Measurements from ENCODE around the gene ACTRT2.

ACTRT2 gene

DNA sequence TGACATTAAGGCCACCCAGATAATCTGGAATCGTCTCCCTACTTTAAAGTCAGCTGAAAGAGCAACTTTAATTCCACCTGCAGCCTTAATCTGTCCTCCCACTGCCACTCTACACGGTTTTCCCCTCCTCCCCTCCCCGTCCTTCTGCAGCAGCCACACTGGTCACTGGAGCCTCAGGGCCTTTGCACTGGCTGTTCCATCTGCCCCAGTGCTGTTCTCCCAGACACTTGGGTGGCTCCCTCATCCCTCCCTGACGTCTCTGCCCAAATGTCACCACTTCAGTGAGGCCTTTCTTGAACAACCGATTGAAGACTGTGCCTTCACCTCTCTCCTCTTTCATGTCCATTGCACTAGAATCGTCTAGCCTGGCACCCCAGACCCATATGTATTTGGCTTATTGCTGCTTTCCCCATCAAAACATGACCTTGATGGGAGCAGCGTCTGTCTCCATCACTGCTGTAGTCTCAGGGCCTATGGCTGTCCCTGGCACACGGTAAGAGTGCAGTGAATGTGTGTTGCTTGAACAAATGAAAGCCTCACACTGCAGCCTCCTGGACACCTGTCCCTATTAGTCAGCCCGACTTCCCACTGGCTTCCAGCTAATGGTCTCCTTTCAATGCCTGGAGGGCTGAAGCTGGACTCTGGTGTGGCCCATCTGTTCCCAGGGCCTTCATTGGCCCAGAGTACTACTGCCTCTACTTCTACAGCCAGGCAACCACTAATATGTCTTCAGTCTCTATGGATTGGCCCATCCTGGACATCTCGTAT lies 37.2 kb downstream of the ACTRT2 start:
- H3K79me2 ChIP-seq (ENCODE audit: insufficient read depth, low read length), result no peaks in the 10 kb centered on the region
- no peak overlapping the region for H3K27ac ChIP-seq (ENCODE audit: low read length)
- no peaks in the 10 kb centered on the region for H3K4me1 ChIP-seq (ENCODE audit: insufficient read depth, low read length)
- no peak overlapping the region for H3K4me2 ChIP-seq (ENCODE audit: insufficient read depth, low read length)
- DNase-seq (no peak), ATAC-seq (ENCODE audit: insufficient read depth, low read depth) (no peak)
- no peaks in the 10 kb centered on the region for H4K20me1 ChIP-seq (ENCODE audit: insufficient read depth, low read length)
- H3K27me3 ChIP-seq (ENCODE audit: insufficient read depth, low read length, poor library complexity), result peaks cover 9% of the 10 kb centered on the region
- H3K9me3 ChIP-seq (ENCODE audit: insufficient read depth, low read length, severe bottlenecking), result no peaks in the 10 kb centered on the region
- no peak overlapping the region for H3K9ac ChIP-seq (ENCODE audit: low read depth, low read length)
- no peak overlapping the region for H2AFZ ChIP-seq (ENCODE audit: low read depth, low read length)
- TF ChIP-seq EZH2 (IDR thresholded peaks at IDR 0.05; ENCODE audit: borderline replicate concordance, low read depth, low read length, severe bottlenecking), result no peak
- TF ChIP-seq, protein P1, sequence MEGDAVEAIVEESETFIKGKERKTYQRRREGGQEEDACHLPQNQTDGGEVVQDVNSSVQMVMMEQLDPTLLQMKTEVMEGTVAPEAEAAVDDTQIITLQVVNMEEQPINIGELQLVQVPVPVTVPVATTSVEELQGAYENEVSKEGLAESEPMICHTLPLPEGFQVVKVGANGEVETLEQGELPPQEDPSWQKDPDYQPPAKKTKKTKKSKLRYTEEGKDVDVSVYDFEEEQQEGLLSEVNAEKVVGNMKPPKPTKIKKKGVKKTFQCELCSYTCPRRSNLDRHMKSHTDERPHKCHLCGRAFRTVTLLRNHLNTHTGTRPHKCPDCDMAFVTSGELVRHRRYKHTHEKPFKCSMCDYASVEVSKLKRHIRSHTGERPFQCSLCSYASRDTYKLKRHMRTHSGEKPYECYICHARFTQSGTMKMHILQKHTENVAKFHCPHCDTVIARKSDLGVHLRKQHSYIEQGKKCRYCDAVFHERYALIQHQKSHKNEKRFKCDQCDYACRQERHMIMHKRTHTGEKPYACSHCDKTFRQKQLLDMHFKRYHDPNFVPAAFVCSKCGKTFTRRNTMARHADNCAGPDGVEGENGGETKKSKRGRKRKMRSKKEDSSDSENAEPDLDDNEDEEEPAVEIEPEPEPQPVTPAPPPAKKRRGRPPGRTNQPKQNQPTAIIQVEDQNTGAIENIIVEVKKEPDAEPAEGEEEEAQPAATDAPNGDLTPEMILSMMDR (IDR thresholded peaks at IDR 0.05; ENCODE audit: borderline replicate concordance, extremely low read depth, low read length, poor library complexity, severe bottlenecking), result no peak
- H3K36me3 ChIP-seq (ENCODE audit: insufficient read depth, low read length), result no peaks in the 10 kb centered on the region
- H3K4me3 ChIP-seq (ENCODE audit: low read depth in 1 of 2, low read length in 2 of 2), result no peak overlapping the region

DNA sequence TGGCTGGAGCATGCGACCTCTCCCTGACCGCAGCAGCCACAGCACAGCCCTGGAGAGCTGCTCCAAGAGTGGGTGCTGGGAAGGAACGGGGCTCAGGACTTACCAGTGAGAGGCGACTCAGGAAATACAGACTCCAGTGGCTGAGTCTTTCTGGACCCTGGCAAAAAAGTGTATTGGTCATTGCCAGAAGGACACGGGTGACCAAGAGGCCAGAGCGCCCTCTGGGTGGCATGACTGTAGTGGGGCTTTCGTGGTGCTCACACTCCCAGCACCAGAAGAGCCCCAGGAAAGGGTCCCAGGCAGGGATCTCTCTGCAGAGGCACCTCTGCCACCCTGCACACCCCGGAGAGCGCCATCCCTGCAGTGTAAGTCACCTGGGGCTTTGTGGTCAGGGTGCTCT lies 38.9 kb downstream of the ACTRT2 start:
- Histone ChIP-seq H3K36me3 (ENCODE audit: insufficient read depth, low read length) (no peaks in the 10 kb centered on the region), H2AFZ (ENCODE audit: low read depth, low read length) (no peak overlapping the region), H3K4me3 (ENCODE audit: low read depth in 1 of 2, low read length in 2 of 2) (no peak overlapping the region), H3K9me3 (ENCODE audit: insufficient read depth, low read length, severe bottlenecking) (no peaks in the 10 kb centered on the region), H4K20me1 (ENCODE audit: insufficient read depth, low read length) (no peaks in the 10 kb centered on the region), H3K4me1 (ENCODE audit: insufficient read depth, low read length) (no peaks in the 10 kb centered on the region), H3K27ac (ENCODE audit: low read length) (no peak overlapping the region), H3K4me2 (ENCODE audit: insufficient read depth, low read length) (no peak overlapping the region), H3K9ac (ENCODE audit: low read depth, low read length) (no peak overlapping the region), H3K27me3 (ENCODE audit: insufficient read depth, low read length, poor library complexity) (peaks cover 9% of the 10 kb centered on the region), H3K79me2 (ENCODE audit: insufficient read depth, low read length) (no peaks in the 10 kb centered on the region)
- DNase-seq, result no peak
- TF ChIP-seq, protein P1 (IDR thresholded peaks at IDR 0.05; ENCODE audit: borderline replicate concordance, extremely low read depth, low read length, poor library complexity, severe bottlenecking), result no peak
- TF ChIP-seq EZH2 (IDR thresholded peaks at IDR 0.05; ENCODE audit: borderline replicate concordance, low read depth, low read length, severe bottlenecking), result no peak
- no peak for ATAC-seq (ENCODE audit: insufficient read depth, low read depth)

DNA sequence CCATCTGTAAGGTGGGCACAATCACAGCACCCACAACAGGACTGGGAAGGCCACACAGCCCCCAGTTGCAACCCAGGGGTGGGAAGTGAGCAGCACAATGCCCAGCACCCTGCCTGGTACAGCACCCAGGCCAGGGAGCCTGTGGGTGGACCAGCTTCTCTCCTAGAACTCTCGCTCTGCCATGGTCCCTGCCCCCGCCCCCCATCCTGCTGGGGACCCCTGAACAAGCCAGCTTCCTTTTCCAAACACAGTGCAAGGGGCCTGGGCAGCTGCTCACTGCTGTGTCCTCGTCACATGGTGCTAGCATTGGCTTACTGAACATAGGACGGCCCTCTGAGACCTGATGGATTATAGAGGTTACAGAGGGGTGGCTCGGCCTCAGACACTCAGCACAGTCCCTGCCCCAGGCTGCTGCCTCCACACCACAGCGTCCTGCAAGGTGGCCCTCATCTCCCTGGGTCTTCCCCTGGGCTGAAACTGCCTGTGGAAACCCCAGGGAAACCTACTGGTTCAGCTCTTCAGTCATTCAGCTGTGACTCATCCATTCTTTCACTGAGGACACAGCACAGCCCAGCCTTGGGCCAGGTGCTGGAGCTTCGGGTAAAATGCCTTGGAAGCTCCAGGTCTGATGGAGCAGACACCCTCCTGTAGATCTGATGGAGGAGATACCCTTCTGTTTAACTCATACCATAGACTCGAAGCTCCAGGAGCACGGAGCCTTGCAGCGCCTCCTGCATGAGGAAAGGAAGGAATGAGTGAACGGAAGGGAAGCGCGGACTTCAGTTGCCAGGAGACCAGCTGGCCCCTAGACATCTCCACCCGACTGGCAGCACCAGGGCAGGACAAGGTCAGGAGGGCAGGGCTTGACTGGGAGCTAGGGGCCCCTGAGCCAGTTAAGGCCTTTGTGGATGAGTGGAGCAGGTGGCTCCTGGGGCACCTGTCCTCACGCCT lies 39.6 kb downstream of the ACTRT2 start:
- ATAC-seq (ENCODE audit: insufficient read depth, low read depth), result no peak

More for the DNA sequence above, 39.6 kb downstream of the ACTRT2 start:
- Histone ChIP-seq H3K4me1 (ENCODE audit: insufficient read depth, low read length) (no peaks in the 10 kb centered on the region), H3K27me3 (ENCODE audit: insufficient read depth, low read length, poor library complexity) (peaks cover 9% of the 10 kb centered on the region), H3K4me2 (ENCODE audit: insufficient read depth, low read length) (no peak overlapping the region), H3K79me2 (ENCODE audit: insufficient read depth, low read length) (no peaks in the 10 kb centered on the region), H3K36me3 (ENCODE audit: insufficient read depth, low read length) (no peaks in the 10 kb centered on the region), H3K9ac (ENCODE audit: low read depth, low read length) (no peak overlapping the region), H3K4me3 (ENCODE audit: low read depth in 1 of 2, low read length in 2 of 2) (no peak overlapping the region), H4K20me1 (ENCODE audit: insufficient read depth, low read length) (no peaks in the 10 kb centered on the region), H3K9me3 (ENCODE audit: insufficient read depth, low read length, severe bottlenecking) (no peaks in the 10 kb centered on the region), H3K27ac (ENCODE audit: low read length) (no peak overlapping the region), H2AFZ (ENCODE audit: low read depth, low read length) (no peak overlapping the region)
- TF ChIP-seq, protein P1 (IDR thresholded peaks at IDR 0.05; ENCODE audit: borderline replicate concordance, extremely low read depth, low read length, poor library complexity, severe bottlenecking), result no peak
- TF ChIP-seq EZH2 (IDR thresholded peaks at IDR 0.05; ENCODE audit: borderline replicate concordance, low read depth, low read length, severe bottlenecking), result no peak
- DNase-seq, result no peak
